Ishikawa (cell line): ENCODE data around the gene GNAS.

Source experiments
- CEBPB ChIP-seq: IDR thresholded peaks from 2 replicates; pipeline ENCODE4 v1.6.1; 2012
- CREB1 ChIP-seq: IDR thresholded peaks from 2 replicates; pipeline ENCODE4 v1.6.1; 2012; ENCODE audit warnings: low read depth
- EGR1 ChIP-seq: IDR thresholded peaks from 2 replicates; pipeline ENCODE4 v1.6.1; 2012
- EP300 ChIP-seq: IDR thresholded peaks from 2 replicates; pipeline ENCODE4 v1.6.1; 2012; ENCODE audit warnings: borderline replicate concordance
- FOXM1 ChIP-seq: IDR thresholded peaks from 2 replicates; pipeline ENCODE4 v1.6.1; 2012; ENCODE audit warnings: low read depth, borderline replicate concordance
- NFIC ChIP-seq: IDR thresholded peaks from 2 replicates; pipeline ENCODE4 v1.6.1; 2012
- RAD21 ChIP-seq: IDR thresholded peaks from 2 replicates; pipeline ENCODE4 v1.6.1; 2012; ENCODE audit warnings: low read depth
- TAF1 ChIP-seq: IDR thresholded peaks from 2 replicates; pipeline ENCODE4 v1.6.1; 2012; ENCODE audit warnings: low read depth, mild to moderate bottlenecking
- TCF12 ChIP-seq: IDR thresholded peaks from 2 replicates; pipeline ENCODE4 v1.6.1; 2012; ENCODE audit warnings: low read depth
- TEAD4 ChIP-seq: IDR thresholded peaks from 2 replicates; pipeline ENCODE4 v1.6.1; 2012
- YY1 ChIP-seq: IDR thresholded peaks from 2 replicates; pipeline ENCODE4 v1.6.1; 2012; ENCODE audit warnings: low read depth
- ZBTB7A ChIP-seq: IDR thresholded peaks from 2 replicates; pipeline ENCODE4 v1.6.1; 2012; ENCODE audit warnings: low read depth
- TF ChIP-seq, protein P1 (sequence below): IDR thresholded peaks from 2 replicates; pipeline ENCODE4 v1.6.1; 2012; ENCODE audit warnings: low read depth, mild to moderate bottlenecking
- TF ChIP-seq, protein P2 (sequence below): IDR thresholded peaks from 2 replicates; pipeline ENCODE4 v1.6.1; 2012
- TF ChIP-seq, protein P3 (sequence below): IDR thresholded peaks from 2 replicates; pipeline ENCODE4 v1.6.1; 2012

GNAS gene

DNA sequence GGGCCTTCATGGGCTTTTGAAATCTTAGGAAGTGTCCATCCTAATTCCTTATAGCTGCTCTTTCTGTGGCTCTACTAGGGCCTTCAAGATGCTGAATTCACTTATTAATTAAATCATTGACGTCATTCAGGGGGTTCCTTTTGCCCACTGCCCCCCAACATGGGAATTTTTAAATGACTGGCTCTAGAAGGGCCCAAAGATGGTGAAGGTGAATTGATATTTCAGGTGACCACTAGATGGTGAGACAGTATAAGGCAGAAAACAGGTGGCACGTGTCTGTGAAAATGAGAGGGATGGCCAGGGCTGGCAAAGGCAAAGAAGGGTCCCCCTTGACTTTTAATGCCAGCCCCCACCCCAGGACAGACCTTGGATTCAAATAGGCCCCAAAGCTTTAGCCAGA is 11.8 kb downstream of the GNAS start:
- TF ChIP-seq CREB1 (no peak), YY1 (no peak), RAD21 (peak; percentile 54), CEBPB (no peak), NFIC (no peak)
- TF ChIP-seq, protein P1, sequence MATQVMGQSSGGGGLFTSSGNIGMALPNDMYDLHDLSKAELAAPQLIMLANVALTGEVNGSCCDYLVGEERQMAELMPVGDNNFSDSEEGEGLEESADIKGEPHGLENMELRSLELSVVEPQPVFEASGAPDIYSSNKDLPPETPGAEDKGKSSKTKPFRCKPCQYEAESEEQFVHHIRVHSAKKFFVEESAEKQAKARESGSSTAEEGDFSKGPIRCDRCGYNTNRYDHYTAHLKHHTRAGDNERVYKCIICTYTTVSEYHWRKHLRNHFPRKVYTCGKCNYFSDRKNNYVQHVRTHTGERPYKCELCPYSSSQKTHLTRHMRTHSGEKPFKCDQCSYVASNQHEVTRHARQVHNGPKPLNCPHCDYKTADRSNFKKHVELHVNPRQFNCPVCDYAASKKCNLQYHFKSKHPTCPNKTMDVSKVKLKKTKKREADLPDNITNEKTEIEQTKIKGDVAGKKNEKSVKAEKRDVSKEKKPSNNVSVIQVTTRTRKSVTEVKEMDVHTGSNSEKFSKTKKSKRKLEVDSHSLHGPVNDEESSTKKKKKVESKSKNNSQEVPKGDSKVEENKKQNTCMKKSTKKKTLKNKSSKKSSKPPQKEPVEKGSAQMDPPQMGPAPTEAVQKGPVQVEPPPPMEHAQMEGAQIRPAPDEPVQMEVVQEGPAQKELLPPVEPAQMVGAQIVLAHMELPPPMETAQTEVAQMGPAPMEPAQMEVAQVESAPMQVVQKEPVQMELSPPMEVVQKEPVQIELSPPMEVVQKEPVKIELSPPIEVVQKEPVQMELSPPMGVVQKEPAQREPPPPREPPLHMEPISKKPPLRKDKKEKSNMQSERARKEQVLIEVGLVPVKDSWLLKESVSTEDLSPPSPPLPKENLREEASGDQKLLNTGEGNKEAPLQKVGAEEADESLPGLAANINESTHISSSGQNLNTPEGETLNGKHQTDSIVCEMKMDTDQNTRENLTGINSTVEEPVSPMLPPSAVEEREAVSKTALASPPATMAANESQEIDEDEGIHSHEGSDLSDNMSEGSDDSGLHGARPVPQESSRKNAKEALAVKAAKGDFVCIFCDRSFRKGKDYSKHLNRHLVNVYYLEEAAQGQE = no peak
- TF ChIP-seq, protein P2, sequence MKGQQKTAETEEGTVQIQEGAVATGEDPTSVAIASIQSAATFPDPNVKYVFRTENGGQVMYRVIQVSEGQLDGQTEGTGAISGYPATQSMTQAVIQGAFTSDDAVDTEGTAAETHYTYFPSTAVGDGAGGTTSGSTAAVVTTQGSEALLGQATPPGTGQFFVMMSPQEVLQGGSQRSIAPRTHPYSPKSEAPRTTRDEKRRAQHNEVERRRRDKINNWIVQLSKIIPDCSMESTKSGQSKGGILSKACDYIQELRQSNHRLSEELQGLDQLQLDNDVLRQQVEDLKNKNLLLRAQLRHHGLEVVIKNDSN = no peak

DNA sequence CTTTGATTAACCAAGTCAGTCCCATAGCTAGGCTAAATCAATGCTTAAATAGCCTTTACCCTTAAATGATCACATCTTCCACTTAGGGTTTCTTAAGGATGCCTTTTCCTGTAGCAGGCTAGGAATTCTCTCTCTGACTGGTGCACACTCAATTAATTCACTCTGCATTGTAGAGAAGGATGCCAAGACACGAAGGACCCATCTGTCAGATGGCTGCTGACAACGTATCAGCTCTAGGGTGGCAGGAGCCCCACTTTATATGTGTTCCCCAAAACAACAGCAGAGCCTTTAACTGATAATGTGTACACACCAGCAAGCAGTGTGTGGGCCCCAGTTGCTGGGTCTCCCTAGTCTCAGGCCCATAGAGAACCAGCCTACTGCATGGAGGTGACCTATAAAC is 13.3 kb downstream of the GNAS start:
- TF ChIP-seq EGR1 (no peak), EP300 (no peak), RAD21 (no peak), TCF12 (no peak), TEAD4 (no peak), CREB1 (no peak), NFIC (no peak), FOXM1 (no peak), ZBTB7A (no peak), CEBPB (no peak), TAF1 (no peak), YY1 (no peak)
- TF ChIP-seq, protein P3, sequence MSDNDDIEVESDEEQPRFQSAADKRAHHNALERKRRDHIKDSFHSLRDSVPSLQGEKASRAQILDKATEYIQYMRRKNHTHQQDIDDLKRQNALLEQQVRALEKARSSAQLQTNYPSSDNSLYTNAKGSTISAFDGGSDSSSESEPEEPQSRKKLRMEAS = no peak
- TF ChIP-seq, protein P1 = no peak
- TF ChIP-seq, protein P2 = no peak

DNA sequence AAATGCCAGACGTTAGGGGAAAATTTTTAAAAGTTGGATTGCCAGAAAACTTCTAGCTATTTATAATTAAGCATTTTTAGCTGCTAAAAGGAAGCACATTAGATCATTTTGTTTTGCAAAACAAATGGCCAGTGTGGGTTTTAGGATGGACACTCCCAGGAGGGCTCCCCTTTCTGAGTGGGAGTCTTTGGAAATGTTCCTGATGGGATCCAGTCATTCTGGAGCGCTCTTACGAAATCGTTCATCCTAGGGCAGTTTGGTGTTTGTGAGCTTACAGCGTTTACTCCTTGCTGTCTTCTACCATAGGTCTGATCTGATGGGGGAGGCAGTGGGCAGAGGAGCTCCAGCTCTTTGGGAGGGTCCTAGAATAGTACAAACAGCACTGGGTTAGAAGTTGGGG is 14.7 kb downstream of the GNAS start:
- TF ChIP-seq, protein P2 = no peak
- TF ChIP-seq, protein P3 = no peak
- no peak for TF ChIP-seq YY1
- TF ChIP-seq CREB1 = no peak
- no peak for TF ChIP-seq NFIC
- TF ChIP-seq, protein P1 = no peak
- TF ChIP-seq TCF12 = no peak
- no peak for TF ChIP-seq EGR1
- no peak for TF ChIP-seq RAD21
- no peak for TF ChIP-seq EP300
- TF ChIP-seq TEAD4 = no peak
- TF ChIP-seq CEBPB = no peak
- no peak for TF ChIP-seq FOXM1
- TF ChIP-seq ZBTB7A = no peak
- TF ChIP-seq TAF1 = no peak

DNA sequence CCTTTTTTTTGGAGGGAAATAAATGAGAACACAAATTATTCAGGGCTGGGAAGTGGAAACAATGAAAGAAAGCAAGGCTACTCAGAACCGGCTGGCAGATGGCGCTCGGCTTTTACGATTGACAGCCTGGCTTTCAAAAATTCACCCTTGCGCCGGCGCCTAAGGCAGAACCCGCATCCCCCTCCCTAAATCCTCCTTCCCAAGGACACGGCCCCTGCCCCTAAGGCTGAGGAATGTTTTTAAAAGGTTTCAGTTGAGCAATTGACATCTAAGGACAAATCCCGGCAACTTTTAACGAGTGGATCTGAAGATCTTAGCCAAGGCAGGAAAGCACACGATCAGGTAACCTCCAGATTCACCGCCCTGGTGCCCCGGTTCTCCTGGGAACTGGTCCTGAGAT is 16.3 kb downstream of the GNAS start:
- TF ChIP-seq TEAD4 (no peak), RAD21 (no peak)

DNA sequence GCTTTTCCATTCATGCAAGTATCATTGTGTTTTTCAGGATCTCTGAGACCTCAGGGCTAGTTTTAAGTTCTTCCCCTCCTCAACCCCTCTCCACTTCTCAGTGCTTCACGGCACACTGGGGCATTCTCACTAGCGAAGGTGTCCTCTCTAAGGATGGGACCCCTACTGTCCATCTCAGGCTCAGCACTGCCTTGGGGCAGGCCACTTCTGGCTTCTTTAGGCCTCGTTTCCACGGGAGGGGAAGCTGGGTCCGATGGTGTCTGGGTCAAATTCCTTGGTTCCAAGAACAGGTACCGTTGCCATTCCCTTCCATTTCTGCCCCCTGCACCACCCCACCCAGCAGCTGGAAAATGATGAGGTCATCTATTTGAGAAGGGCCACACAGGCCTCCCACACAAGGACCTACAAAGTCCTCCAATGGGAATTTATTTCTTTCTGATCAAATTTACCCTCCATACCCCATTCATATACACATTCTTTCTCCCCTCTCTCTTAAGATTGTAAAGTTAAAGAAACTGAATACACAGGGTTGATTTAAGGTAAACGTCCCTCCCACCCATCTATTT is 17.2 kb downstream of the GNAS start:
- TF ChIP-seq ZBTB7A (no peak), YY1 (no peak), FOXM1 (no peak), EP300 (no peak), NFIC (no peak), EGR1 (no peak), TAF1 (no peak), TCF12 (no peak), RAD21 (no peak), TEAD4 (no peak), CREB1 (no peak), CEBPB (no peak)
- TF ChIP-seq, protein P3 = no peak
- TF ChIP-seq, protein P2 = no peak
- TF ChIP-seq, protein P1 = no peak
